HG03196 (cell line): ENCODE data around the gene ZFP36L2.

Experiments
- ATAC-seq: cut with Tn5 transposase; IDR thresholded peaks from one replicate; pipeline ENCODE4 v1.9.1; 2021; ENCODE audit not compliant: unreplicated experiment

Gene ZFP36L2

GRCh38 chr2:43224571-43225092 lies 1.8 kb downstream of the ZFP36L2 start:
- ATAC-seq: no peak

GRCh38 chr2:43224131-43224570 lies 2.3 kb downstream of the ZFP36L2 start:
- ATAC-seq: no peak

GRCh38 chr2:43223521-43224001 lies 2.8 kb downstream of the ZFP36L2 start:
- ATAC-seq: no peak

GRCh38 chr2:43222475-43223309 lies 3.7 kb downstream of the ZFP36L2 start:
- ATAC-seq: no peak

GRCh38 chr2:43221763-43222474 lies 4.5 kb downstream of the ZFP36L2 start:
- no peak for ATAC-seq

- ATAC-seq: no peak
Measured at GRCh38 chr2:43221124-43221762, 5.2 kb downstream of the ZFP36L2 start.

- ATAC-seq: no peak
Measured at GRCh38 chr2:43220760-43221123, 5.7 kb downstream of the ZFP36L2 start.

GRCh38 chr2:43220229-43220751 lies 6.1 kb downstream of the ZFP36L2 start:
- no peak for ATAC-seq

GRCh38 chr2:43219383-43220228 lies 6.8 kb downstream of the ZFP36L2 start:
- peak; percentile 45 for ATAC-seq

GRCh38 chr2:43218702-43219382 lies 7.6 kb downstream of the ZFP36L2 start:
- ATAC-seq: peak; percentile 1

- no peak for ATAC-seq
Measured at GRCh38 chr2:43218155-43218701, 8.2 kb downstream of the ZFP36L2 start.

- no peak for ATAC-seq
Measured at GRCh38 chr2:43217228-43218154, 8.9 kb downstream of the ZFP36L2 start.

GRCh38 chr2:43216629-43217028 lies 9.8 kb downstream of the ZFP36L2 start:
- ATAC-seq: no peak

GRCh38 chr2:43215673-43216255 lies 10.6 kb downstream of the ZFP36L2 start:
- ATAC-seq: no peak

- no peak for ATAC-seq
Measured at GRCh38 chr2:43214253-43214652, 12.2 kb downstream of the ZFP36L2 start.

GRCh38 chr2:43212931-43213330 lies 13.5 kb downstream of the ZFP36L2 start:
- ATAC-seq: no peak

- ATAC-seq: no peak
Measured at GRCh38 chr2:43212216-43212835, 14.1 kb downstream of the ZFP36L2 start.
